ENCODE measurements around the gene UBD.

UBD gene

GRCh38 chr6:29559524-29560287 is at the start of gene UBD:
TSS of gene UBD (minus strand) at chr6:29559732. CDS start at chr6:29559701, 31 bp downstream.
- DNase-seq = no peak
- intact Hi-C loops (cut with DNase I) = no loop called here

GRCh38 chr6:29608131-29608530 is 48.6 kb upstream of the UBD start:
- intact Hi-C loops (cut with DNase I) = no loop called here
- DNase-seq = peak in 3 of 42 donors; percentile 32 to 45 (median 40)

GRCh38 chr6:29603930-29604329 is 44.4 kb upstream of the UBD start:
- peak in 7 of 42 donors; percentile 30 to 67 (median 34) for DNase-seq
- intact Hi-C loops (cut with DNase I) = no loop called here

- intact Hi-C loops (cut with DNase I) = no loop called here
- no peak for DNase-seq
Measured at GRCh38 chr6:29603456-29603855, 43.9 kb upstream of the UBD start.

- intact Hi-C loops (cut with DNase I) = no loop called here
Measured at GRCh38 chr6:29602564-29603361, 43.2 kb upstream of the UBD start.

GRCh38 chr6:29598172-29598747 is 38.7 kb upstream of the UBD start:
- intact Hi-C loops (cut with DNase I) = no loop called here
- DNase-seq = no peak

More at GRCh38 chr6:29602564-29603361, 43.2 kb upstream of the UBD start:
- DNase-seq = peak in 38 of 42 donors; percentile 30 to 92 (median 59)

- intact Hi-C loops (cut with DNase I) = no loop called here
- DNase-seq = no peak
Measured at GRCh38 chr6:29597184-29597583, 37.7 kb upstream of the UBD start.

- DNase-seq = no peak
- intact Hi-C loops (cut with DNase I) = no loop called here
Measured at GRCh38 chr6:29596381-29596900, 36.9 kb upstream of the UBD start.

- DNase-seq = no peak
- intact Hi-C loops (cut with DNase I) = no loop called here
Measured at GRCh38 chr6:29593199-29593855, 33.8 kb upstream of the UBD start.

- intact Hi-C loops (cut with DNase I) = no loop called here
- no peak for DNase-seq
Measured at GRCh38 chr6:29591677-29592076, 32.1 kb upstream of the UBD start.

GRCh38 chr6:29590218-29590808 is 30.8 kb upstream of the UBD start:
- intact Hi-C loops (cut with DNase I) = no loop called here

GRCh38 chr6:29589423-29590048 is 30.0 kb upstream of the UBD start:
- peak in 33 of 42 donors; percentile 30 to 83 (median 57) for DNase-seq
- intact Hi-C loops (cut with DNase I) = loop anchor here (10.0 kb wide), 1 partner anchor 895 kb away; no protein-coding TSS in a partner anchor

More at GRCh38 chr6:29590218-29590808, 30.8 kb upstream of the UBD start:
- DNase-seq = peak in 1 of 42 donors; percentile 25

- intact Hi-C loops (cut with DNase I) = loop anchor here (10.0 kb wide), 1 partner anchor 890 kb away; no protein-coding TSS in a partner anchor
- DNase-seq = no peak
Measured at GRCh38 chr6:29584821-29585220, 25.3 kb upstream of the UBD start, which contains the start of gene OR2H2. TSS of gene OR2H2 (plus strand) at chr6:29585121. CDS start at chr6:29587945, 2,824 bp downstream.

GRCh38 chr6:29577544-29577943 is 18.0 kb upstream of the UBD start:
- intact Hi-C loops (cut with DNase I) = no loop called here
- no peak for DNase-seq

GRCh38 chr6:29576056-29576455 is 16.5 kb upstream of the UBD start:
- intact Hi-C loops (cut with DNase I) = no loop called here
- no peak for DNase-seq

- intact Hi-C loops (cut with DNase I) = no loop called here
- no peak for DNase-seq
Measured at GRCh38 chr6:29567991-29568390, 8.5 kb upstream of the UBD start.

- intact Hi-C loops (cut with DNase I) = no loop called here
- DNase-seq = no peak
Measured at GRCh38 chr6:29567541-29567940, 8.0 kb upstream of the UBD start.

- DNase-seq = no peak
- intact Hi-C loops (cut with DNase I) = no loop called here
Measured at GRCh38 chr6:29566856-29567255, 7.3 kb upstream of the UBD start.

Data from head of caudate nucleus (tissue), 42 donors.